ELF-1 (cell line): ENCODE measurements around the gene ELP2.
"Not testable (repeated sequence)": the region's sequence is repeated elsewhere in the genome, so short reads cannot be mapped to it uniquely, and the experiment has no call there.

Source experiments
- DNase-seq: peaks from one replicate; pipeline ENCODE4 v3.0.0-alpha.2; 2016; ENCODE audit warnings: low read depth, low spot score

The ELP2 gene

DNA sequence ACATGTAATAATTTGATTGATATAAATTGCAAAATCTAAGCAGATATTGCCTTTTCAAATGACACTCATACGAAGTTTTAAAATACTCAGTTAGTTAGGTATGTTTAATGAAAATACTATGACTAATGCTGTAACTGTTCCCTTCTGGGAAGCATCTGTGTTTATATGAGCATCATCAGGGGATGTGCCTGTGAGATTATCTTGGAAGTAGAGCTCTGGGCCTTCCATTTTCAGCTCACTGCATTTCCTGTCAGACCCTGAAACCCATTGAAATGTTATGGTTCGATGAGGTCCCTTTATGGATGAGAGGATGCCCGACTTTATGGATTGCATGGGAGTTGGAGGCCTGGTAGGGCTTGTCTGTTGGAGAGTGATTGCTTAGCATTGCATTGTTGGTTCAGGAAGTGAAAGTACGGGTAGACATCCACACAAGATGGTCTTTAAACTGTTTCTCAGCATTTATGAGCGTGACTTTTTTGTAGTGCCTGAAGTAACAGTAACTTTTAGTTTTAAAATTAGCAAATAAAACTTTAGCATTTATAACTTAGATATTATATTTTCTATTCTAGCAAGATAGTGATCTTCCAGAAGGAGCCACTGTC is 28.7 kb downstream of the ELP2 start:
- no peak for DNase-seq

DNA sequence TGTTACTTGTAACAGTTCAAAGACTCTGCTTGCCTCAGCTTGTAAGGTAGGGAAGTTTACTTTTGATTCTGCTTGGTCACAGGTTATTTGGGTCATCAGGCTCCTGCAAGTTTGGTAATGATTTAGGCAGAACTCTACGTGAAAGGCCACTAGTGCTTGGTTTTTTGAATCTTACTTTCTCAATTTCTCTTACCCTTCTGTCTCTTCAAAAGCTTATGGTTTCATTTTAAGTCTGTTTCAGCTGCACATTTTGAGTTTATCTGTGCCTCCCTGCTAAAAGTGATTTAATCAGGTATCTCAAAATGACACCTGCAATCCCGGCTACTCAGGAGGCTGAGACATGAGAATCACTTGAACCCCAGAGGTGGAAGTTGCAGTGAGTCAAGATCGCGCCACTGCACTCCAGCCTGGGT is 31.3 kb downstream of the ELP2 start:
- no peak for DNase-seq

DNA sequence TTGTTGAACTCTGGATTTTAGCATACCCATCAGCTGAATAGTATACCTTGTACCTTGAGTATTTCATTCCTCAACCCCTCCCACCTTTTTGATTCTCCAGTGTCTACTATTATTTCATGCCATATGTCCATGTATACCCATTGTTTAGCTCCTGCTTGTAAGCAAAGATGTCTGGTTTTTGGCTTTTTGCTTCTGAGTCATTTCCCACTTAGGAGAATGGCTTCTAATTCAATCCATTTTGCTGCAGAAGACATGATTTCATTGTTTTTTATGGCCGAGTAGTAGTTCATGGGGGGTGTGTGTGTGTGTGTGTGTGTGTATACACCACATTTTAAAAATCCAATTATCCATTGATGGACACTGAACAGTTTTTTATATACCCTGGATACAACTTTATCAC is 33.3 kb downstream of the ELP2 start:
- no peak for DNase-seq

DNA sequence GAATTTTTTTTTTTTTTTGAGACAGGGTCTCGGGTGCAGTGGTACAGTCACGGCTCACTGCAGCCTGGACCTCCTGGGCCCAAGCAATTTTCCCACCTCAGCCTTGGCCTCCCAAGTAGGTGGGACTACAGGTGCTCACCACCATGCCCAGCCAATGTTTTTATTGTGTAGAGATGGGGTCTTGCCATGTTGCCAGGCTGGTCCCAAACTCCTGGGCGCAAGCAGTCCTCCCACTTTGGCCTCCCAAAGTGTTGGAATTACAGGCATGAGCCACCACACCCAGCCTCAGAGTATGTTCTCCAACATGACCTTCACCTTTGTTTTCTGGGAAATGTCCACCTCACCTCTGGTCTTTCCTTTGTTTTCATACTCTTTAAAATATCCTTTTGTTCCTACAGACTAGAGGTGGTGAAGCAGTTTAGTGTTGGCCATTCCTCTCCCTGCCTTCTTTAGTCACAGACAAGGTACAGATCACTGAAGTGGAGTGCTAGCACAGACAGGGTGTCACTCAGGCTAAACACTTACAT is 38.1 kb downstream of the ELP2 start:
- no peak for DNase-seq

DNA sequence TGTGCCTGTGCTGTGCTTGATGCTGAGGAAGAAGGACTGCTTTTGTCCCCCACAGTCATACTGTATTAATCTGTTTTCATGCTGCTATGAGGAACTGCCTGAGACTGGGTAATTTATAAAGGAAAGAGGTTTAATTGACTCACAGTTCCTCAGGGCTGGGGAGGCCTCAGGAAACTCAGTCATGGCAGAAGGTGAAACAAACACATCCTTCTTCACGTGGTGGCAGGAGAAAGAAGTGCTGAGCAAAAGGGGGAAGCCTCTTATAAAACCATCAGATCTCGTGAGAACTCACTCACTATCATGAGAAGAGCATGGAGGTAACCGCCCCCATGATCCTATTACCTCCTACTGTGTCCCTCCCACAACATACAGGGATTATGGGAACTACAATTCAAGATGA is 38.6 kb downstream of the ELP2 start:
- DNase-seq: not testable (repeated sequence)

DNA sequence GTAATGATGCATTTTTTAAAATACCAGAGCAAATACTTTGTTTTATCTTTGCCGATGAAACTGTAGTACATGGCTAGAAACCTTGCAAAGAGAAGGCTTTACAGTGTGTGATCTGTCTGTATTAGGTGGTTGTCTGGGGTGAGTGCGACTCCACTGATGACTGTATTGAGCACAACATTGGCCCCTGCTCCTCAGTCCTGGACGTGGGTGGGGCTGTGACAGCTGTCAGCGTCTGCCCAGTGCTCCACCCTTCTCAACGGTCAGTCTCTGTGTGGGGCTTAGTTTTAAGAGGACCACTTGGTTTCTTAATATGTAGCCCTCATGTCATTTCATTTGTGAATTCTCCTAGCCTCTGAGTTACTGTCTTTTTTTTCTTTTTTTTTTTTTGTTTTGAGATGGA is 40.2 kb downstream of the ELP2 start:
- no peak for DNase-seq

DNA sequence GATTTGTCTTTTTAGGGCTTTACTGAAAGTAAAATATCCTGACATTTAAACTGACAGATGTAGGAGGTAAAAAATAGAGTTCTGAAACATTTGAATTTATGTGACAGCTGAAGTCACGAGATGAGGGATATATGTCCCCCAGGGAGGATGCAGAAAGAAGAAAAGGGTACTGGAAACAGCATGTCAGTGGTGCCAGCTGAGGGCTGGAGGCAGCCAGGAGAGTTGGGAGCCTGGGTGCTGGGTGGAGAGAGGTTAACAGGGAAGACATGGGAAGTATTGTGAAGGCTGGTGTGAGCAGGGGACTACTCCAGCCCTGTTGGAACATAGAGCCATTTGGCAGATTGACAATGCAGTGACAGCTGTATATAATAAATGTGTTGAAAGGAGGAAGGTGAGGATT is 45.8 kb downstream of the ELP2 start:
- no peak for DNase-seq

DNA sequence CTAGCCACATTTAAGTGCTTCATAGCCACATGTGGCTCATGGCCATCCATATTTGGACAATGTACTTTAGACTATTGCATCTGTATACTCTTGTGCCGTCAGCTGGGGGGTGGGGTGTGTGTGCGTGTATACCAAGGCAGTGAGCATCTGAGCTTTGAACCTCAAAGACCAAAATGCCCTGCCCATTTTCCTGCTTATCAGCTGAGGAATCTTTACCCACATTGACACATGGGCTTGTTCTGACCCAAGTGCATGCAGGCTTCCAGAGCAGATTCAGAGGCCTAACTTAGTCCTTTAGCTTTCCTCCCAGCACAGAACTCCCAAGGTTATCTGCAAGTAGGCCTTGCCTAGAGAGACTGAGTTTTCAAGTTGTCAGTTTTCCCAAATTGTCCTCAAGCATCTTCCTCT is 46.5 kb downstream of the ELP2 start:
- DNase-seq: no peak

DNA sequence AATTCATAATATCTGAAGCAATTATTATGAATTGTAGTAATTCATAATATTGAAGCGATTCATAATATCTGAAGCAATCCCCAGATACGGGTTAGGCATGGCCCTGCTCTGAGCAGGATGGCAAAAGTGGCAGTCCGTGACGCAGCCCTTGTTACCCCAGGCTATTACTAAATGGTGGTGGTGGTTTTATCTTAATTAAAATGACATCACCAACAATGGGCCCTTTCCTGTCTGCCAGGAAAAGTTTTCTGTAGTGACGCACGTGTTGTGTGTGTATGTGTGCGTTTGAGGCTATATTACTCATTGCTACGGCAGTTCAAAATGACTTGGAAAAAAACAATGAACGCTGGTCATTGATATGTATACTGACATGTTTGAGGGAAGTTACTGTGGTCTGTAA is 47.0 kb downstream of the ELP2 start:
- DNase-seq: no peak

DNA sequence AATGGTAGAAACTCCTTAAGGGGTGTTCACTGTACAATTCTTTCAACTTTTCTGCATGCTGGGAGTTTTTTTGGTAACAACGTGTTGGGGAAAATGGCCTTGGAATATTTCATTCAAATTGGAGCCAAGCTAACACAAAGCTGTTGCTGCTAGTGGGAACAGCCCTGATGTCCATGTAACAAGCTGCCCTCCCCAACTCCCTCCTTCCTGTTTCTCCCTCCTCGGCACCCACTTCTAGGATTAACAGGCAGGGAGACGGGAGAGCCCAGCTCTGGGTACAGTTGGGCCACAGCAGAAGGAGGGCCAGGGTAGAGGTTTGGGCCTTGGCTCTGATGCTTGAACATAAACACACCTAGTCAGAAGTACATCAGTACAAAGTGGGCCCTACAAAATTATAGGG is 48.2 kb downstream of the ELP2 start:
- no peak for DNase-seq

DNA sequence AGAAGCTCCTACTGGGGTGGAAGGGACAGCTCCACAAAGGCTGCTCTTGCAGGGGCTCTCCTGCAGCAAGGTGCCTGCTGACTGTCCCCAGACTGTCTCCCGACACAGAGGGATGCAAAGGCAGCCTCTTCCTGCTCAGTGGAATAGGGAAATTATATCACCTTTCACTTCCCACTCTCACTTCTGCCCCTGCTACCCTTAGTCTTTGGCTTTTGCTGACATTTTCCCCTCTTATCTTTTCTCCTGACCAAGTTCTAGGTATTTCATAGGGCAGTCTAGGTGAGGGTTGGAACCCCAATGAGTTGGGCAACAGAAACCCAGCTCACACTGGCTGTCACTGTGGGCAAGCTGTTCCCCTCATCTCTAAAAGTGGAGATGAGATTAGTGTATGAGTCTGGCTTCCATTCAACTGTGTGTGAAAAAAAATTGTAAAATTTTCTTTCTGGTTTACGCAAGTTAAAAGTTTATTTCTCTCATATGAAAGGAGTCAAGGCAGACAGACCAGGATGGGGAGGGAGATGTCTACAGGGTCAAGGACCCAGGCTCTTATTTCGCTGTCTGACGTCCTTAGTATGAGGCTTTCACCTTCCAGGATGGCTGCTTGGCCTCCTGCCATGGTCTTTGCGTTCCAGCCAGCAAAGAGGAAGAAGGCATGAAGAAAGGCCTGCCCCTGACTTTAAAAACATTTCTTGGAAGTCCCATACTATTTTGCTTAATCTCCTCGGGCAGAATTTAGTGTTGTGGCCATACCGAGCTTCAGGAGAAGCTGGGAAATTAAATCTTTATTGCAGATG is 50.1 kb downstream of the ELP2 start:
- DNase-seq: no peak

DNA sequence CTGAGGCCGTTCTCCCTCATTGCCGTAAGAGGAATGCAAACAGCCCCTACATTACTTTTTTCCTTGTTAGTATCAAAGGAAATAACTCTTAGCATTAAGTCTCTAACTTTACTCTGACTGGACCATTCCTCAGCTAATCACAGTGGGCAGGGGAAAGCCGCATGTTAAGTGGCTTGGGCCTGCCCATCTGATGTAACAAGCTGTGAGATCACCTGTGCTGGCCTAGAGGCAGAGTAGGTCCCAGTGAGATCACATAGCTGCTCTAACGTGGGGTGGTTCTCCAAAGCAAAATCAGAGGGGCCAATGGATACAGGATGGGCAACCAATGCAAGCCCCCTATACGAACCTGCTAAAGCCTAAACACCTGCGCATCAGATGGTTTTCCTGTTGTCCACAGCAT is 51.7 kb downstream of the ELP2 start:
- DNase-seq: no peak

DNA sequence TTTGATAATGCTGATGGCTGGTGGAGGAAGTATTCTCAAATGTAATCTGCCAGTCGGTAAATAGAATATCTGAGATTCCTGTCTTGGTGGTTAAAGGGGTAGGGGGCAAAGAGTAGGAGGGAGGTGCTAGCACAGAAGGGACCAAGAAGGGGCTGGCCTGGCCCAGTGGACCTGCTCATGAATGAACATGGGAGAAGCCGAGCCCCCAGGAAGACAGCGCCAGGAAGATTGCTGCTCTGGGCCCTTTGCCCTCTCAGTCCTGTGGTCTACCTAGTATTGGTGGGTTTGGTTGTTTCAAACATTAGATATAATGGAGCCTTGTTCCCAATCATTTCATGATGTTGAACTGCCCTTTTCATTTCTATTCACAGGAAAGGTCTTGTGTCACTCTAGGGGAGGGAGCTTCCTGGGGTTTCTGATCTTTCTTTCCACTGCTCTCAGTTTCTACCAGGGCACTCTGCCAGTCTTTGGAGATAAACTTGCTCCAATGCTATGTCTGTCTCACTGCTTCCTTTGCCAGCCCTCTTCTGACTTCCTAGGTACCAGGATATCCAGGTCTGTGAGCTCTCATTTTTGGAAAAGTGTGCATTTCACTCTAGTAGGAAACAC is 52.3 kb downstream of the ELP2 start:
- no peak for DNase-seq

DNA sequence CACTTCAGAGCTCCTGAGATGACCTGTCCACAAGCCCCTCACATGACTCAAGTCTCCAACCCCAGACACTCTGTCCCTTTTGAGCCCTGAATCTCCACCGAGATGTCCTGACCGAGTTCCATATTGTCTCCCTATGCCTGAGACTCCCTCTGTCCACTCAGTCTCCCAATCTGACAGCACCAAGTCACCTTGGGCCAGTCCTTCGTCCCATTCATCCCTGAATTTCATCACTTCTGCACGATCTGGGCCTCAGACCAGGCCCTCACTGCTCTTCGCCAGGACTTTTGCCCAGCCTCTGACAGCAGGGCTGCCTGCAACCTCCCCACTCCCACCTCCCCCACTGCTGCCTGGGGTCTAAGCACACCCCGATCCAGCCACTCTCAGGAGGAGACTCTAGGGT is 53.3 kb downstream of the ELP2 start:
- no peak for DNase-seq

DNA sequence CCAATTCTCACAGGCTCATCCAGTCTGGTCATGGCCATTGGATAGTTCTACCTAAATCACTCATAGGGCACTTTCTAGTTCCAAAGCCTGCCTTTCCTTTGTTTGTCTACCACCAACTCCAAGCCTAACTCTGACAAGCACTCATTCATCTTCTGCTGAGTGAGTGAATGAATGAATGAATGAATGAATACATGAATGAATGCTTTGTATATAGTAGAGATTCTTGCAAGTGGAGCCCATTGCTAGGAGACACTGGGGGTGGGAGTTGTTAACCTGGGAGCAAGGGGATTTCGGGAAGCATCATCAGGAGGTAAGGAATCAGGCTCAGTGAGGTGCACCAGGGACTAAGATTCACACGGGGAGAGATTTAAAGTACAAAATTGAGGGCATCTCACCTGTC is 54.3 kb downstream of the ELP2 start:
- DNase-seq: no peak

DNA sequence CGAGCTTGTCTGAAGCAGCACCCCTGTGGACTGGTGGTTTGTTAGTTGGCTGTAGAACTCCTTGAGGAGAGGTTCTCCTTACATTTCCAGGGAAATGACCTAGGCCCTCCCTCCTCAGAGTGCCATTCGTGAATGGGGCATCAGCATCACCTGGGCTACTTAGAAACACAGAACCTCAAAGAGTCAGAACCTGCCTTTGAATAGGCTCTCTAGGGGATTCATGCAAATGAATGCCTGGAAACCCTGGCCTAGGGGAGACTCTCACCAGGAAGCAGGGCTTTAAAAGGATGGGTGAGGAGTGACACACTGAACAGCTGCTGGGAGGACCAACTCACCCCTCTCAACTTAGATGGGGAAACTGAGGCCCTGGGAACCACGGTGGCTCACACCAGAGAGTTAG is 55.5 kb downstream of the ELP2 start:
- DNase-seq: no peak

DNA sequence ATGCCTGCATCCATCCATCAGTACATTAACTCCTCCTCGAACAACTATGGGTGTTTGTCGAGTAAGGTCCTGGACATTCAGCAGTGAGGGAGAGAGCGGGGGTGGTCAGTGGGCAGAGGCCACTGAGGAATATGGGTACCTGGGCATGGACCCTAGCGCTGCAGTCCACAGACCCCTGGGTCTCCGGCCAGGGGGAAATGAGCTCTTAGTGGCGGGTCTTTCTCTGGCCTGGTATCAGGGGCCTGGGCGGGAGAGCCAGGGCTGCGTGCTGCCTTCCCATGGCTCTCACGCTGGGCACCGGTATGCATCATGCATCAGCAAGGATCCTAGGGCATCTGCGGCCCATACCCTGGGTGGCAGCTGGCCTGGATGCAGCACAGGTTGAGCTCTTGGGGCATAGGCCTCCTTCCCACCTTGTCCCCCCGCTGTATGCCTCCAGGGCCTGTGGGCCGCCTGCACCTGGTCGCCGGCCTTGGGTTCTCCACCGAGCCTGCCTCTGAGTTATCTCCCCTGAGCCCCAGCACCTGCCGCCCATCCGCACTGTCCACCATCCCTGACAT is 56.3 kb downstream of the ELP2 start:
- no peak for DNase-seq

DNA sequence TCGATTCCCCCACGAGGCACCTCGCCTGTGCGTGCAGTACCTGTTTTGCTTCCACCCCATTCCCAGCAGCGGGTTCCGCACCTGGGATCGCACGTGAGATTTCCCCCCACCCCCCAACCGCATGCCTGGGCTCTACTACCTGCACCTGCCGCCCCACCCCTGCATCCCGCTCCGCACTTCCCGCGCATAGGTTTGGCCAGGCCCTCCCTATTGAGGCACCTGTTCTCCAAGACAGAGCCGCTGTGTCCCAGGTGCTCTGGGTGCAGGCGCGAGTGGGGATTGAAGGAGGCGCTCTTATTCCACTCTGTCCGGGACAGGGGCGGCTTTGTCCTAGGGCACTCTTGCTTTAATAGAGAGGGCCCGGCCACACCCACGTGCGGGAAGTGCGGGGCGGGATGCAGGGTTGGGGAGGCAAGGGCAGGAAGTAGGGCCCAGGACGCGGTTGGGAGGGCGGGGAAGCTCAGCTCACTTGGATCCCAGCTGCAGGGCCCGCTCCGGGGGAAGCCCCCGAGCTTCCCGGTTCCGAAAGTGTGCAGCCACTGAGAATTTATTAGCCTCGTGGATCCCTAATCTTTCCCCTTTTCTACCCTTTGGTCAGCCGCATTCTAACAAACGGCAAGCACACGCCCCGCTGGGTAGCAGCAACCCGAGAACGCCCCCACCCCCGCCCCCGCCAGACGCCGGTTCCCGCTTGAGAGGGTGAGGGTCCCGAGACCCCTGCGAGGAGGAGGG is 56.9 kb downstream of the ELP2 start:
- no peak for DNase-seq

DNA sequence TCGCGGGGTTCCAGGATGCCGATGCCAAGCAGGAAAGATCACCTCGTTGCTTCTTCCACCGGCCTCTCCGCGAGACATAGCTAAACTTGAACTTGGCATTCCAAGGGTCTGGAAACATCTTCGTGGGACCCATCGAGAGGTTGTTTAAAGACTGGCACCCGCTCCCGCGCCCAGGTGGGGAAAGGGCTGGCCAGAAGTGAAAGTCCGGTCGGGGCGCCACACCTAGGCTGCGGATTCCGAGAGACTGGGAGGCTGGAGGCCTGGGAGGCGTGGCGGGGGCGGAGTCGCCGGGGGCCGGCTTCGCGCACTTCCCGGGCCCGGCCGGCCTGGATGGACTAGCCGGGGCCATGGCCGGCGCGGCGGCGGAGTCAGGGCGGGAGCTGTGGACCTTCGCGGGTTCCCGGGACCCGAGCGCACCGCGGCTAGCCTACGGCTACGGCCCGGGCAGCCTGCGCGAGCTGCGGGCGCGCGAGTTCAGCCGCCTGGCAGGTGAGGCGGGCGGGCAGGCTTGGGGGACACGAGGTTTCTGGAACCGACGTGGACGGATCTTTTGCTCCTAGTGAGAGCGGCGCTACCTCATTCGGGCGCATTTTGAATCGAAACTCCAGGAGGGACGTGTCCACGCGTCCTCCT is 57.6 kb downstream of the ELP2 start, which contains the start of gene MOCOS:
TSS of gene MOCOS (plus strand) at position 305 of the 633 bp plus-strand sequence. CDS start at position 348, 43 bp downstream.
- peak; percentile 83 for DNase-seq

DNA sequence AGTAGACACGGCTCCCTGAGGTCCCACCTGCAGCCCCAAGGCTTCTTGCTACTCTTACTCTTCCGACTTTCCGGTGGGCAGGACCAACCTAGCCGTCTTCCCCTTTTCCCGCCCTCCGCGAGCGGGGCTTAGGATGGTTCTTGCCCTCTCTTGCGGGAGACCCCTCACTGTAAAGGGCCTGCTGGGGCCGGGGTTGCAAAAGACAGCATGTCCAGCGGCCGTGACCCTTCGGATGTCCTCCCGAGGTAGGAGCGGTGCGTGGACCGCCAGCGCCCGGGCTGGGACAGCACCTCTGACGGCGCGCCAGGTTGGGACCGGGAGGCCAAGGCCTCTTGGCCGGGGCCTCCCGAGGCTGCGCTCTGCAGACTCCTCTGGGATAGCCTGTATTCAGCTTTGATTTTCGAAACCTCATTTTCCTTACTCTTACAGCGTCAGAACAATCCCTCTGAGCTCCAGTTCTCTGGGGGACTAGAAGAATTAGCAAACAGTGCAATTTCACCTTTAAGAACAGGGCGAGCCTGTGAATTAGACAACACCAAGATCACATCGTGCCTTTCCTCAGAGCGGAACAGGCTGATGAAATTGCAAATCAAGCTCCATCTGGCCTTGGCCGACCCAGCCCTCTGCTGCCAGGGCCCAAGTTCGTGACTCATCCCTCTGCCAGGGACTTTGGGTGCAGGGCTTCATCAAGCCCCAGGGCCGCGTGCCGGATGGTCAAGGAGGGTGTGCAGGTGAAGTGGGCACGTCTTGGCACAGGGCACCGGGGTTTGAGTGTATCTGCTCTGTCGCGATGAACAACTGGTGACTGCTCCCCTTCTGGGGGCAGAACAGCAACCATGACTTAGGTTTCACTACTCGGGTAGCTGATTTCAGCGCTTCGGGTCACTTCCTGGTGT is 58.4 kb downstream of the ELP2 start:
- DNase-seq: no peak
